HG03139 (cell line): ENCODE data around the gene BCL11A.

ENCODE experiments used
- ATAC-seq: cut with Tn5 transposase; IDR thresholded peaks from one replicate; pipeline ENCODE4 v1.9.1; 2021; ENCODE audit not compliant: unreplicated experiment

Gene BCL11A

DNA sequence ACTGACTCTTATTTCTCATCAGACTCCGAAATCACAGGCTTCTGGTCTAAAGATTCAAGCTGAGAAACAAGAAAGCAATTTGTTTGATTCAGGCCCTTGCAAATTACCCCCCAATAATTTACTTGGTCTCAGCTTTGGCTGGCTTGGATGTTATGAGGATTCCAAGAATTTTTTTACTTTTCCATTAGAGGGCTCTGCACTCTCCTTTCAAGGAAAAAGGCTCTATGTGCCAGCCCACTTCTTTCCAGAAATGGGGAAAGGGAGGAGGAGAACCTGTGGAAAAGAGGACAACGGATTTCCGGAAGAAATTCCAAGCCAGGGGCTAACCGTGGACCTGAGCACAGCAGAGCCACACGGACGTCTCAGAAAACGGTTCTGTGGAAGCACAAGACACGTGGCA lies 44.4 kb downstream of the BCL11A start:
- no peak for ATAC-seq

DNA sequence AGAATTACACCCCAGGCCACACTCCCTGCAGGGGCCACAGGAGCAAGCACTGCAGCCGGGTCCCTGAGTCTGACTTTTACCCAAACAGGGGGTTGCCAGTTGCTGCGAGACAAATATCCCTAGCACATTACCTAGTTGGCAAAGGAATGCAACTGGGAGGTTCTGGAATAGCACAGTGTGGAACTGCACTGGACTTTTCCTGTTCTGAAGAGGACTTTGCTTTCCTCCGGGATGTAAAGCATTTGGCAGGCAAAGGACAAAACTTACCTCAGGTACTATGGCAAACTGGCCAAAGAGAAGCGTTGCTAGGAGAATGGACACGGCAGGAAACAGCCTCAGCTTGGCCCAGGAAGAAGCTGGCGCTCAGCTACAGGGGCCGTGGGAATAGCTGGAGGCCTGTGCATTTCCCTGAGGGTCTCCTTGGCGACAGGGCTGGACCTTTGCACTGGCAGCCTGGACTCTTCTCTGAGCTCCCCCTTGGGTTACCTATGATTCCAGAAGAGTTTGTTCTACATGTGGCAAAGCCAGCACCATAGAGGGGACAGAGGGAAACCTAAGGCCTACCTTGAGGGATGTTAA lies 45.0 kb downstream of the BCL11A start:
- no peak for ATAC-seq

DNA sequence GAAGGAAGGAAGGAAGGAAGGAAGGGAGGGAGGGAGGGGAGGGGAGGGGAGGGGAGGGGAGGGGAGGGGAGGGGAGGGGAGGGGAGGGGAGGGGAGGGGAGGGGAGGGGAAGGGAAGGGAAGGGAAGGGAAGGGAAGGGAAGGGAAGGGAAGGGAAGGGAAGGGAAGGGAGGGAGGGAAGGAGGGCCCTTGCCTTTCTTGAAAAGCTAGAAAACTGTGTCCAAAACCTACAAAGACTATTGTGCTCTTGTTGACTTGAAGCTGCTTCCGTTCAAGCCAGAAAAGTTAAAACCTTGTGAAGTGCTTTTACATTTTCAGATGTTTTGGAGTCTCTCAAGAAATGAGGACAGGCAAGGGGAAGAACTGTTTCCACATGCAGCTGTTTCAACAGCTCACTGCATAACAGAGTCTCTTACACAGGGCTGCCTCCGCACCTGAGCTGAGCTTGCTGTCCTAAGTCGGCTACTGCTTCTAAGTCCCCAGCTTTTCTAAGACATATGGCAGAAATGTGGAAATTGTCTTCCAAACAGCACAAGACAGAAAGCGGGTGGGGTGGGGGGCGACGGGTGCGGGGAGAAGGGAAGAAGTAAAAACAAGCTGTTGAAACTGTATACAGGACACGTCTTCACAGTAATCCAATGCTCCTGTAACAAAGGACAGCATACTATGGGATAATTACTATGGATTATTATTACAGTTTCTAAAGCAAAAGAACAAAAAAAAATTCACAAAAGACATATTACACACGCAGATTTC lies 46.1 kb downstream of the BCL11A start:
- no peak for ATAC-seq

DNA sequence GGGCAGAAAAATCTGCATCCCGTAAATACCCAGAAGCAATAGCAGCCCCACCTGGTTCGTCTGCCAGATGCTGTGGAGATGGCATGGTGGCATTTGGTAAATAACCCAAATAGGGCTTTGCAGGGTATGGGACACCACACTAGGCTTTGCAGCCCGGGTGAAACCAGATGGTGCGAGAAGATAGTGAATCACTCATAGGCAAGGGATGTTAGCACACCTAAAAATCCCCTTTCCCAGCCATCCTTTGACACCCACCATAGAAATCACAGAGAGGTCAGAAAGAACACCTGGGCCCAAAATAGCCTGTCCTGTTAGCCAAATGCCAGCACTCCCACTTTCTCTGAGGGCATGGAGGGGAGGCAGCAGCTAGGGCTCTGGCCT lies 47.6 kb downstream of the BCL11A start:
- ATAC-seq = no peak

DNA sequence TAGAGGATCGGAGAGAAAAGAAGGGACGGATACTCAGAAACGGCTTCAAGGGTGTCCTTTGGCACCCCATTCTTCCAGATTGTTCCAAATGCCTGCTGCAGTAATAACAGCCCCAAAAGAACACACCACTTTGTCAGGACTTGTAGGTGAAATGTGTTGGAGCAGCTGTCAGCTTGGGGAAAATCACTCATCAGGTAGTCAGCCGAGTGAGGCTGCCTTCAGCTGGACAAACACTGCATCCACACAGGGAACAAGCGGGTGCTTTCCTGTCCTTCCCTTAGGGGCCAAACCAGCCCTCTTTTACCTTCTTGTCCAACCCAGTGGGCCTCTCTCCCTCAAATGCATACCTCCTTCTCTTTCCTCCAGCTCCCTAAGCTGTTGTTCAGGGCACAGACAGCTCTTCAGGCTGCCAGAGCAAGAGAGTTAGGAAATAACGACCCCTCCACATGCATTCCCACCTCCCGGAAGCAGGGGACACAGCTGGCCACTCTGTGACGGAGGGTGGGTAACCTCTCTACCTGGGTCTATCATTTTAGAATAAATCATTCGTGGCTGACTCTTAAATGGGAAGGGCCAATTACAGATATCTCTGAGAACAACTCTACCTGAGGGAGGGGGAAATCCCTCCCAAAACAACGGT lies 48.1 kb downstream of the BCL11A start:
- no peak for ATAC-seq

DNA sequence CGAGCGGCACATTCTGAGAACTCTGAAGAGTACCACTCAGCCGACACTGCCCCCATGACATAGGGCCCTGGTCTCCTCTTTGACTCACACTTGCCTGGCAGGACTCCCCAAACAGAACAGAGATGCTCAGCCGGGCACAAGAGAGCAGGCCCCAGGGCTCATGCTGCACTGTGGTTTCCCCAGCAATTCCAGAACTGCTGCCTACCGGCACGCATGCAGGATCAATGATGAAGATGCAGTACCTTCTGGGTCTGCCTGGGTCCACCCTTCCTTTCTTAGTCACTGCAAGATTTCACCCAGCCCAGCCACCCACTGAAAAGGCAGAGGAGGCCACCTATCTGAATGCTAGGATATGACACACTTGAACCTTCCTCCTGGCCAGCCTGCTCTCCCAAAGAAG lies 49.4 kb downstream of the BCL11A start:
- no peak for ATAC-seq

DNA sequence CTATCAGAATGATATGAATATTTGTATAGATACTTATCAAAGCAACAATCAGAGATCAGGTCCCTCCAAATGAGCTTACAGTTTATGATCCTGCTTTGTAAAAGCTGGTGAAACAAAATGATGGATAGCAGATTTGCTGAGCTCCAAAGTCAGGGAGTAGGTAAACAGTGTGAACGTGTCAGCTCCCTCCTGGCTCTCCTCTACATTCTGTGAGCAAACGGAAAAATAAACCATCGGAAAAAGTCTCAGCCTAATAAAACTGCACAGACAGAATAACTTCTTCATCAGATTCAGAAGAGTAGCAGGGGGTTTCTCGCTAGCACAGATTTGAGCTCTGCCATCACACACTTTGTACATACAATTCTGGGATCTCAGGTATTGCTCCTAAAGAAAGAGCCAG lies 51.3 kb downstream of the BCL11A start:
- ATAC-seq = no peak

DNA sequence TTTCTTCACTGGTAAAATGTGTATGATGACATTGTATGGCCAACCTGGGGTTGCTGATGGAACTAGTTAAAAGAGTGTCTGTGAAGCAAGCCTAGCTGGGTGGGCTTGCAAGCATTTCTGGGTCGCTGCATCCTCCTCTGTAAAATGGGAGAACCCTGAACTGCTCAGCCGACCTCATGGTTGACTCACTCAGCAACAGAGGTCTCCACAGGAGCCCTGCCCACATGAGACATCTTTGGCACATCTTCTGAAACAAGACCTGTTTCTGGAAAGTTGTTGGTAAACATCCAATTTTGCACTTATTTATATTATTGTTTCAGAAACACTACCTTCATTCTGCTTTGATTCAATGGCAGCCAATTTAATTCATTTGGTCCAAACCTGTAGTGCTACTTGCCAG lies 52.6 kb downstream of the BCL11A start:
- no peak for ATAC-seq

DNA sequence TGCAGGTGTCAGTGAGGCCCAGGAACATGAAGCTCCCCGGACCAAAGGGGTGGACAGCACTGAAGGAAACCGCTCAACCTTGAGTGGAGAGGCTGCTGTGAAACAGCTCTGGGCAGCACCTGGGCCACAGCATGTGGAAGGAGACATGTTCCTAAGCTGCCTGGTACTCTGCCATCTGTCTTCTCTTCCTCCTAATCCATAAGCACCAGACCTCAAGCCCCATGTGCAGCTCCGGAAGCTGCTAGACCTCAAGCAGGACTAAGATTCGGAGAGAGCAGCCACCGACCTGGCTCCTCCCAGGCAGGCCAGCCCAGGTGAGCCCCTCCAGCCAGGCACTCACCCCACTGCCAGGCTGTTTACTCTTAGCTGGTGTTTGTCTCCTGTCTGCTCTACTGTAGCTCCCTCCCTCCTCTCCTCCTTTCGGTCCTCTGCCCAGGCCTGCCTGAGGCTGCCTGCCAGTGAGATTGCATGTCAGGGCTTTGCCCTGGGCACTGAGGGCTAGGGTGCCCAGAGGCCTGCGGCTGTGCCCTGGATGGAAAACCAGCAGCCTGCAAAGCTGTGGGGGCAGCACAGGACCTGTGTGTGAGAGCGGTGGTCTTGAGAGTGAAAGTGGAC lies 53.7 kb downstream of the BCL11A start:
- ATAC-seq = no peak

DNA sequence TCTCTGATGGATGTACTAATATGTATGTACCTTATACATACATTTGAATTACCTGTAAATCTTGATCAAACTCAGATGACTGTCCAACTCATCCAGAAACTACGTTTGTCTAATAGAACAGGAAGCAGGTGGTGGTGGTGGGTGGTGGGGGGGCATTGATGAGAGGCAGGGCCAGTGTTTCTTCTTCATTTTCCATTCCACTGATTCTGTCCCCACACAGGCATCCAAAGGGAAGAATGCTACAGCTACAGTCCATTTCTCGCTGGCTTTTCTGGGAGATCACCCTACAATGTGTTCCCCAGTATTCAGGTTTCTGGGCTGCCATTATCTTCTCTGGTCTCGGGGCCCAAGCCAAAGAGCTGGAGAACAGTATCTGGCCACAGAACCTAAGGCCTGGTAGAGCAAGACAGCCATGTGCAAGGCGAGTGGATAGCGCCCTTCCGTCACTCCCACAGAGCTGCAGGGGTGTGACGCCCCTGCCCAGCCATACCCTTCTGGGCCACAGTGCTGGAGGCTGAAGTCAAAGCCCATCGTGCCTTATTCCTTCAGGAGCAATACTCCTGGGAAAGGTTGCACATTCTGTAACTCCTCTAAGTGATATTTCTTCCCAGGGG lies 54.5 kb downstream of the BCL11A start:
- no peak for ATAC-seq

DNA sequence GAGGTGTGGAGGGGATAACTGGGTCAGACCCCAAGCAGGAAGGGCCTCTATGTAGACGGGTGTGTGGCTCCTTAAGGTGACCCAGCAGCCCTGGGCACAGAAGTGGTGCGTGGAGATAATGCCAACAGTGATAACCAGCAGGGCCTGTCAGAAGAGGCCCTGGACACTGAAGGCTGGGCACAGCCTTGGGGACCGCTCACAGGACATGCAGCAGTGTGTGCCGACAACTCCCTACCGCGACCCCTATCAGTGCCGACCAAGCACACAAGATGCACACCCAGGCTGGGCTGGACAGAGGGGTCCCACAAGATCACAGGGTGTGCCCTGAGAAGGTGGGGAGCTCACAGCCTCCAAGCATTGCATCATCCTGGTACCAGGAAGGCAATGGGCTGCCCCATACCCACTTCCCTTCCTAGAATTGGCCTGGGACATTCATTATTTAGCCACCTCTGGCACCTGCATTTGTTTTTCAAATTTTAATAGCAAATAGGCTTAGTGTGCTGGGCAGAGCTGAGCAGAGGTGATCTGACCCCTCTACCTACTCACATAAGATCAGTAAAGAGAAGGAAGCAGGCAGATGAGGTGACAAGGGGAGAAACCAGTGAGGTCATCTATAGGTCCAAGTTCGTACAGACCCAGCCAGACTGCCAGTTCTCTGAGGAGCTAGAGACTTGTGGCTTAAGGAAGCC lies 55.2 kb downstream of the BCL11A start:
- no peak for ATAC-seq

DNA sequence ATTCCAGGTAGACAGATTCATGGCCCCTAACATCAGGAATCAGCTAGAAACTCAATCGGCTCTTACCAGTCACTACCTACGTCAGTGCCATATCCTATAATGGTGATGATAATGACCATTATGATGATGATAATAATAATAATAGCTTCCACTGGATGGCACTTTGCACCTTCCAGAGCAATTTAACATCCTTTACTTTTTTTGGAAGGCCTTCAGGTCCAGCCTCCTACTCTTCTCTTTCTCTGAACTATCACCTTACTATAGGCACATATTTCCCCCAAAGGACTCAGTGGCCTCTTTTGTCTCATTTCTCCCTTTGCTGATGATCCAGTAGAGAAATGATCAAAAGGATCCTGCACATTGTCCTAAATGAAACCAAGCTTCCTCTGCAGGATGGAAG lies 56.0 kb downstream of the BCL11A start:
- ATAC-seq = no peak

DNA sequence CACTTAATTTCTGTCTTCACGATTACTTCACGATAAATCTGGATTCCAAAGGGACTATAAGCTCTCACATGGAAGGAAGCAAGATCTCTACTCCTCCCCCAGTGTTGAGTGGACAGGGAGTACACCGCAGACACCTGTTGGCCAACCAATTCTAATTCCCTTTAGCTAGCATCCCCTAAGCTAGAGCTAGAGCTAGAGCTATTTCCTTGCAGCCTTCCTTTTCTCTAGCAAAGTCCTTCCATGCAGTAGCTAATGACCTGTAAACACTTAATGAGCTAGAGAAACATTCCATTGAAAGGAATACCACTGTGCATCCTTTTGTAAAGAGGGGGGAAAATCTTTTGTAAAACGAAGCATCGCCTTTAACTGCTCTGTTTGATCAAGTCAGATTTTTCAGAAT lies 56.5 kb downstream of the BCL11A start:
- no peak for ATAC-seq

DNA sequence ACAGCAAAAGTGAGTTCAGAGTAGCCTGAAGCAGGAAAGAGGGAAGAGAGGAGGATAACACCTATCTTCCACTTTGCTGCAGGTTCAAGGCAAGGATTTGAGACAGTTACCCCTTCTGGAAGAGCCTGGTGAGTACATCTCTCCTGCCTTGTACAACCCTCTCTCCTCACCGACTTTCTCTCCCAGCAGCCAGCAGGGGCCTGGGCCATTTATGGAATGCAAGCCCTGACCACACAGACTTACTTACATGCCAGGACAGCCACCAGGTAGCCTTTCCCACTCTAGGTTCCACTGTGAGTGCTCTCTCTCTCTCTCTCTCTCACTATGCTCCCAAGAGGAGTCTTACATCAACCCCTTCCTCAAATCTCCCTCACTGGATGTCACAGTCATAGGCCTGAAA lies 57.0 kb downstream of the BCL11A start:
- ATAC-seq = no peak

DNA sequence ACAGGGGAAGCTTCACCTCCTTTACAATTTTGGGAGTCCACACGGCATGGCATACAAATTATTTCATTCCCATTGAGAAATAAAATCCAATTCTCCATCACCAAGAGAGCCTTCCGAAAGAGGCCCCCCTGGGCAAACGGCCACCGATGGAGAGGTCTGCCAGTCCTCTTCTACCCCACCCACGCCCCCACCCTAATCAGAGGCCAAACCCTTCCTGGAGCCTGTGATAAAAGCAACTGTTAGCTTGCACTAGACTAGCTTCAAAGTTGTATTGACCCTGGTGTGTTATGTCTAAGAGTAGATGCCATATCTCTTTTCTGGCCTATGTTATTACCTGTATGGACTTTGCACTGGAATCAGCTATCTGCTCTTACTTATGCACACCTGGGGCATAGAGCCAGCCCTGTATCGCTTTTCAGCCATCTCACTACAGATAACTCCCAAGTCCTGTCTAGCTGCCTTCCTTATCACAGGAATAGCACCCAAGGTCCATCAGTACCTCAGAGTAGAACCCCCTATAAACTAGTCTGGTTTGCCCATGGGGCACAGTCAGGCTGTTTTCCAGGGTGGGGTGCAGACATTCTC lies 58.3 kb downstream of the BCL11A start:
- no peak for ATAC-seq

DNA sequence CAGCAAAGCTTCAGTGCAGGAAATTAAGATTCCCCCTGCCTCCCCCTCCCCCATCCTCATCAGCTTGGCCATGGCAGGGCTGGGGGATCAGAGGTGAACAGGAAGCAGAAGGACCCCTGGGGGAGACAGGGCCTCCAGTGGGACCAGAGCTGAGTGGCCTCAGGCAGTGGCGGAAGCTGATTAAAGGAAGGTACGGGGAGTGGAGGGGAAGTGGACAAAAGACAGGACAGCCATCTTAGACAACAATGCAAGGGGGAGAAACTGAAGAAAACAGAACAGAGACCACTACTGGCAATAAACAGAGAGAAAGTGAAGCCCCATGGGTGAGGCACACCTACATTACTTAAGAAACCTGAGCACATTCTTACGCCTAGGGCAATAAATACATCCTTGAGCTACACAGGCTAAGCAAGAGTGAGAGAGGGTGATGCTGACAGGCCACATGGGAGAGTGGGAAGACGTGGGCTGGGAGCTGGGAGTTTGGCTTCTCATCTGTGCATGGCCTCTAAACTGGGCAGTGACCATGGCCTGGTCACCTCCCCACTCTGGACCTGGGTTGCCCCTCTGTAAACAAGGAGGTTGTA lies 59.6 kb downstream of the BCL11A start:
- no peak for ATAC-seq

DNA sequence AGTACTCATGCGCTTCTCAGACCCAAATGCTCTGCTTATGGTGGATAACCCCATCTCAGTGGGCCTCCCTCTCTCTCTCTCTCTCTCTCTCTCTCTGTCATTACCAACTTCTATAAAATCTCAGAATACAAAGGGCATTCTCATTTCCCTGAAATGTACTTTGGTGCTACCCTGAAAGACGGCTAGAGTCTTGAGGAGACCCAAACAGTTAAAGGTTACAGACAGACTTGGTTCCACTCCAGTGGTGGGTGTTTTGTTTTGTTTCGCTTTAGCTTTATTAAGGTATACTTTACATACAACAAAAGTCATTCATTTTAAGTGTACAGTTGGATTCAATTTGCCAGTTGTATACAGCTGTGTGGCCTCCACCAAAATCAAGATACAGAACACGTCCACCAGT lies 60.9 kb downstream of the BCL11A start:
- ATAC-seq = no peak

DNA sequence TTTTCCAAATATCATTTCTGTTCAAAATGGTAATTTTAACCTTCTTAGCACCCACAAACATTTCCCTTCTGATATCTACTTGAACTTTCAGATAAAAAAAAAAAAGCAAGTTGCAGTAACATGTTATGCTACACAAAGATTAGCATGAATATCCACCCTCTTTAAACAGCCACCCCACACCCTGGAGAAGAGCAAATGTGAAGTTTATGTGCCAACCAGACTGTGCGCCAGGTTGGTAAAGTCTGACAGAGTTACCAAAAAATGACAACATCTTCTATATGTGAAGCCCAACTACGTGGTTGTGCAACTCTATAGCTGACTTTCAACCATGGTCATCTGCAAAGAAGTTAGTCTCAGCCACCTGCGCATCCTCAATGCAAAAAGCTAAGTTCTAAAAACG lies 62.6 kb downstream of the BCL11A start:
- no peak for ATAC-seq

DNA sequence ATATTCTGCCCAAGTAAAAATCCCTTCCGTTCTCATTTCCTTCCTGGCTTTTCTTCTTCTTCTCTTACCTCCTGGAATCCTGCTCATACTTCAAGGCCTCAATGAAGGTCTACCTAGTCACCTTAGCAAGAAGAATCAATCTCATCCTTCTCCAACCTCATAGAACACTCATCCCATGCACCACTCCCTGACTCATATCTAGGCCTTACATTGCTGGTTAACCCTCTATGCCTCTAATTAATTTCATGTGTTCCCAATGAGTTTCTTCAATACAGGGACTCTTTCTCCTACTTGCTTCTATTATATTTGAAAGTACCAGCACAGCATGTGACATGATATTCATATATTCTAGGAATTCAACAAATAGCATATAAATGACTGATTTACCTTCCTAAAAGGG lies 63.0 kb downstream of the BCL11A start:
- ATAC-seq = no peak

DNA sequence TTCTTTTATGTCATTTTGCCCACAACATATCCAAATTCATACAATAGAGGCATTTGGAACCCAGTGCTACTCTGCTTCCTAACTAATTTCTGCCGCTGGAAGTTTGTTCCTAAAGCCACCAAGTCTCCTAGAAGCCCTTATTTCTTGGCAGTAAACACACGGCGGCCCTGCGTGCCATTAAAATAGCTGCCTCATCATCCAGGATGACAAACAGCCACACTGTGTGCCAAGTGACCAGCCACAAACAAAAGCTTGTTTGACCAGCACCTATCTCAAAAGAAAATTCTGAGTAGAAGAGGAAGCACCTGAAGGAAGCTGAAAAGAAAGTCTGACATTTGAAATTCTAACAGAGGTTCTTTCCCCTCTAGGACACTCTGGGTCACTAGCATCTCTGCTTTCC lies 64.2 kb downstream of the BCL11A start:
- no peak for ATAC-seq
